Measurements from ENCODE around the gene DCC.
A peak's percentile ranks its signal among the peaks of the same experiment; 100 is the strongest.

DCC gene, protein sequence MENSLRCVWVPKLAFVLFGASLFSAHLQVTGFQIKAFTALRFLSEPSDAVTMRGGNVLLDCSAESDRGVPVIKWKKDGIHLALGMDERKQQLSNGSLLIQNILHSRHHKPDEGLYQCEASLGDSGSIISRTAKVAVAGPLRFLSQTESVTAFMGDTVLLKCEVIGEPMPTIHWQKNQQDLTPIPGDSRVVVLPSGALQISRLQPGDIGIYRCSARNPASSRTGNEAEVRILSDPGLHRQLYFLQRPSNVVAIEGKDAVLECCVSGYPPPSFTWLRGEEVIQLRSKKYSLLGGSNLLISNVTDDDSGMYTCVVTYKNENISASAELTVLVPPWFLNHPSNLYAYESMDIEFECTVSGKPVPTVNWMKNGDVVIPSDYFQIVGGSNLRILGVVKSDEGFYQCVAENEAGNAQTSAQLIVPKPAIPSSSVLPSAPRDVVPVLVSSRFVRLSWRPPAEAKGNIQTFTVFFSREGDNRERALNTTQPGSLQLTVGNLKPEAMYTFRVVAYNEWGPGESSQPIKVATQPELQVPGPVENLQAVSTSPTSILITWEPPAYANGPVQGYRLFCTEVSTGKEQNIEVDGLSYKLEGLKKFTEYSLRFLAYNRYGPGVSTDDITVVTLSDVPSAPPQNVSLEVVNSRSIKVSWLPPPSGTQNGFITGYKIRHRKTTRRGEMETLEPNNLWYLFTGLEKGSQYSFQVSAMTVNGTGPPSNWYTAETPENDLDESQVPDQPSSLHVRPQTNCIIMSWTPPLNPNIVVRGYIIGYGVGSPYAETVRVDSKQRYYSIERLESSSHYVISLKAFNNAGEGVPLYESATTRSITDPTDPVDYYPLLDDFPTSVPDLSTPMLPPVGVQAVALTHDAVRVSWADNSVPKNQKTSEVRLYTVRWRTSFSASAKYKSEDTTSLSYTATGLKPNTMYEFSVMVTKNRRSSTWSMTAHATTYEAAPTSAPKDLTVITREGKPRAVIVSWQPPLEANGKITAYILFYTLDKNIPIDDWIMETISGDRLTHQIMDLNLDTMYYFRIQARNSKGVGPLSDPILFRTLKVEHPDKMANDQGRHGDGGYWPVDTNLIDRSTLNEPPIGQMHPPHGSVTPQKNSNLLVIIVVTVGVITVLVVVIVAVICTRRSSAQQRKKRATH (N-terminal part only)

DNA sequence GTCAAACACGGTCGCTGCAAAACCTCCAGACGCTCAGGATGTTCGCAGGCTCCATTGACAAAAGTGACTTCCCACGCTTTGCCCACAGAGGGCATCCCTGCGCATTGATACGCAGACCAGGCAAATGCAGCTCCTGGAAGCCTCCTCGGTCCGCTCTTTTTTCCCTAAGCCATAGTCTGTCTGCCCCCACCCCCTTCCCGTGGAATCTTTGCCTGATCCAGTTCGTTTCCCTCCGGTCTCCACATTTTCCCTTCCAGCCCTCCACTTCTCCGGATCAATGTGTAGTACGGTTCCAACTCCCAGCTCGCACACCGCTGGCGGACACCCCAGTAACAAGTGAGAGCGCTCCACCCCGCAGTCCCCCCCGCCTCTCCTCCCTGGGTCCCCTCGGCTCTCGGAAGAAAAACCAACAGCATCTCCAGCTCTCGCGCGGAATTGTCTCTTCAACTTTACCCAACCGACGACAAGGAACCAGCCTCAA, at the start of gene DCC:
Gene DCC, plus strand, starts transcription at position 307 of the 481 bp plus-strand sequence. CDS start 591 bp downstream, outside the sequence.
- H3K27ac ChIP-seq, result no peak within 1 kb of the TSS
- TF ChIP-seq, protein P1, sequence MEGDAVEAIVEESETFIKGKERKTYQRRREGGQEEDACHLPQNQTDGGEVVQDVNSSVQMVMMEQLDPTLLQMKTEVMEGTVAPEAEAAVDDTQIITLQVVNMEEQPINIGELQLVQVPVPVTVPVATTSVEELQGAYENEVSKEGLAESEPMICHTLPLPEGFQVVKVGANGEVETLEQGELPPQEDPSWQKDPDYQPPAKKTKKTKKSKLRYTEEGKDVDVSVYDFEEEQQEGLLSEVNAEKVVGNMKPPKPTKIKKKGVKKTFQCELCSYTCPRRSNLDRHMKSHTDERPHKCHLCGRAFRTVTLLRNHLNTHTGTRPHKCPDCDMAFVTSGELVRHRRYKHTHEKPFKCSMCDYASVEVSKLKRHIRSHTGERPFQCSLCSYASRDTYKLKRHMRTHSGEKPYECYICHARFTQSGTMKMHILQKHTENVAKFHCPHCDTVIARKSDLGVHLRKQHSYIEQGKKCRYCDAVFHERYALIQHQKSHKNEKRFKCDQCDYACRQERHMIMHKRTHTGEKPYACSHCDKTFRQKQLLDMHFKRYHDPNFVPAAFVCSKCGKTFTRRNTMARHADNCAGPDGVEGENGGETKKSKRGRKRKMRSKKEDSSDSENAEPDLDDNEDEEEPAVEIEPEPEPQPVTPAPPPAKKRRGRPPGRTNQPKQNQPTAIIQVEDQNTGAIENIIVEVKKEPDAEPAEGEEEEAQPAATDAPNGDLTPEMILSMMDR (conservative IDR thresholded peaks at IDR 0.05; ENCODE audit: low read depth, low read length), result peak; percentile 74
- H3K4me3 ChIP-seq (IDR thresholded peaks at IDR 0.05; ENCODE audit: insufficient read depth, low read depth, low read length), result no peak within 1 kb of the TSS
- H3K79me2 ChIP-seq (ENCODE audit: insufficient read depth, low read depth), result no peaks in the 10 kb centered on the region
- H3K27me3 ChIP-seq (ENCODE audit: insufficient read depth, low read depth), result no peaks in the 10 kb centered on the region
- no peaks in the 10 kb centered on the region for H3K36me3 ChIP-seq (ENCODE audit: insufficient read depth)
- H3K9ac ChIP-seq, result peak within 1 kb of the TSS; percentile 33; the same call in 1 of the 2 replicates
- peak within 1 kb of the TSS; percentile 84 for H3K4me2 ChIP-seq
- H4K20me1 ChIP-seq (ENCODE audit: insufficient read depth), result no peaks in the 10 kb centered on the region
- H3K4me1 ChIP-seq (ENCODE audit: low read depth, poor library complexity, severe bottlenecking), result peaks cover 17% of the 10 kb centered on the region
- peak within 1 kb of the TSS; percentile 95 for H2AFZ ChIP-seq (ENCODE audit: low read depth)

DNA sequence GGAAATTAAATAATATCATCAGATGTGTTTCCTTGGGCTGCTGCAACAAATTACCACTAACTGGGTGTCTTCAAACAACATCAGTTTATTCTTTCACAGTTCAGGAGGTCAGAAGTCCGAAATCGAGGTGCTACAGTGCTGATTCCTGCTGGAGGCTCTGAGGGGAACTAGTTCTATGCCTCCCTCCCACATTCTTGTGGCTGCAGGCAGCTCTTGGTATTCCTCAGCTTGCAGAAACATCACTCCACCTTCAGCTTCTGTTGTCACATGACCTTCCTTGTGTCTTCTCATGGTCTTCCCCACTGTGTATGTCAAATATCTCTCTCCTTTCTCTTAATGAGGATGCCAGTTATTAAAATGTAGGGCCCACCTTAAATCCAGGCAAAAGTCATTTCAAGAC, 29.3 kb upstream of the DCC start:
- Histone ChIP-seq H3K27ac (no peak overlapping the region), H3K9ac (no peak overlapping the region), H3K36me3 (ENCODE audit: insufficient read depth) (no peaks in the 10 kb centered on the region), H2AFZ (ENCODE audit: low read depth) (no peak overlapping the region), H4K20me1 (ENCODE audit: insufficient read depth) (no peaks in the 10 kb centered on the region), H3K4me1 (ENCODE audit: low read depth, poor library complexity, severe bottlenecking) (peaks cover 7% of the 10 kb centered on the region), H3K4me3 (IDR thresholded peaks at IDR 0.05; ENCODE audit: insufficient read depth, low read depth, low read length) (no peak overlapping the region), H3K27me3 (ENCODE audit: insufficient read depth, low read depth) (no peaks in the 10 kb centered on the region), H3K79me2 (ENCODE audit: insufficient read depth, low read depth) (no peaks in the 10 kb centered on the region), H3K4me2 (no peak overlapping the region)
- TF ChIP-seq, protein P1 (conservative IDR thresholded peaks at IDR 0.05; ENCODE audit: low read depth, low read length), result no peak

DNA sequence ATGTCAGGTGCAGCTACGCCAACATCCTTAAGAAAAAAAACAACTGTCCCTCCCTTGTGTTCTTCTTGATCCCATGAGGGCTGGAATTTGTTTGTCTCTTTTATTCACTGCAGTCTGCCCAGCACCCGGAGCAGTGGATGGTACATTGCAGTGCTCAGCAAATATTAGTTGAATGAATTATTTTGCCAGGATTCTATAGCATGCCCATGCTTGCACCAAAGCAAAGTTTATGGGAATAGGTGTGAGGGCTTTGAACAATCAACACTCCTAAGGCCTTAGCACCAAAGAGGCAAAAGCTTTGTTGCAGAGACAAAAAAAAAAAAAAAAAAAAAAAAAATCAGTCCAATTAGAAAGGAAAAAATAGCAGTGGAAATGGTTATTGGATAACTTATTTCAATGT, 28.7 kb upstream of the DCC start:
- Histone ChIP-seq H3K9ac (no peak overlapping the region), H3K27me3 (ENCODE audit: insufficient read depth, low read depth) (no peaks in the 10 kb centered on the region), H4K20me1 (ENCODE audit: insufficient read depth) (no peaks in the 10 kb centered on the region), H3K27ac (no peak overlapping the region), H3K36me3 (ENCODE audit: insufficient read depth) (no peaks in the 10 kb centered on the region), H3K4me2 (no peak overlapping the region), H3K79me2 (ENCODE audit: insufficient read depth, low read depth) (no peaks in the 10 kb centered on the region), H3K4me1 (ENCODE audit: low read depth, poor library complexity, severe bottlenecking) (peaks cover 7% of the 10 kb centered on the region), H2AFZ (ENCODE audit: low read depth) (no peak overlapping the region), H3K4me3 (IDR thresholded peaks at IDR 0.05; ENCODE audit: insufficient read depth, low read depth, low read length) (no peak overlapping the region)
- TF ChIP-seq, protein P1 (conservative IDR thresholded peaks at IDR 0.05; ENCODE audit: low read depth, low read length), result no peak

DNA sequence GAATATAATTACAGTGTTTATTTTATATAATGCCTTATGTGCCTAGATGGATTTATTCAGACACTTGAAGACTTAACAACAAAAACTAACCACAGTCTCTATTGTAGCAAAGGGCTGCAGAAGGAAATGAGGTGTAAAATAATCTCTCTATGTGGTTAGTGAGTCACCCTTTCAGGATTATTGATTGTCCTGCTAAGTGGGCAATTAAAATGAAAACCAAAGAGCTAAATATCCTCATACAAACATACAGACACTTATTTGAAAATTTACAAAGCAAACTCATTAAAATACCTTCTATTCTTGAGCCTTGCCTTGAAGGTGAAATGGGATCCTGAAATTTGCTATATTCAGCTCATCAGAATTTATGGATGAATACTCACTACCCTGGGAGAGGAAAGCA, 27.7 kb upstream of the DCC start:
- Histone ChIP-seq H2AFZ (ENCODE audit: low read depth) (no peak overlapping the region), H3K27ac (no peak overlapping the region), H3K9ac (no peak overlapping the region), H3K27me3 (ENCODE audit: insufficient read depth, low read depth) (no peaks in the 10 kb centered on the region), H3K4me2 (0 out of 2 replicates have a peak overlapping the region, but pooled peaks have one; percentile 2), H3K4me1 (ENCODE audit: low read depth, poor library complexity, severe bottlenecking) (peaks cover 7% of the 10 kb centered on the region), H4K20me1 (ENCODE audit: insufficient read depth) (no peaks in the 10 kb centered on the region), H3K79me2 (ENCODE audit: insufficient read depth, low read depth) (no peaks in the 10 kb centered on the region), H3K4me3 (IDR thresholded peaks at IDR 0.05; ENCODE audit: insufficient read depth, low read depth, low read length) (no peak overlapping the region), H3K36me3 (ENCODE audit: insufficient read depth) (no peaks in the 10 kb centered on the region)
- TF ChIP-seq, protein P1 (conservative IDR thresholded peaks at IDR 0.05; ENCODE audit: low read depth, low read length), result no peak

Data from KMS-11 (cell line).